NCI-H526 treated with DMSO at 0.1 percent for 48 hours (cell line): Measurements from ENCODE around the gene VAMP1.
A peak's percentile ranks its signal among the peaks of the same experiment; 100 is the strongest.
"Not testable (repeated sequence)": the region's sequence is repeated elsewhere in the genome, so short reads cannot be mapped to it uniquely, and the experiment has no call there.

Experiments
- DNase-seq: peaks from one replicate; lab custom pipeline; 2025; lab: John Stamatoyannopoulos, UW

The VAMP1 gene

GRCh38 chr12:6469609-6470374, 685 bp downstream of the VAMP1 start:
- no peak for DNase-seq

GRCh38 chr12:6469092-6469491, 1.4 kb downstream of the VAMP1 start:
- no peak for DNase-seq

GRCh38 chr12:6468283-6468575, 2.2 kb downstream of the VAMP1 start:
- DNase-seq: no peak

GRCh38 chr12:6467571-6468282, 2.8 kb downstream of the VAMP1 start:
- DNase-seq: not testable (repeated sequence)

- DNase-seq: not testable (repeated sequence)
These were observed 3.7 kb downstream of the VAMP1 start for GRCh38 chr12:6466751-6467150.

GRCh38 chr12:6466184-6466573, 4.3 kb downstream of the VAMP1 start:
- no peak for DNase-seq

GRCh38 chr12:6465467-6466183, 4.9 kb downstream of the VAMP1 start:
- peak; percentile 56 for DNase-seq

- no peak for DNase-seq
These were observed 5.9 kb downstream of the VAMP1 start for GRCh38 chr12:6464531-6464930.

- no peak for DNase-seq
These were observed 6.6 kb downstream of the VAMP1 start for GRCh38 chr12:6463858-6464257.

- DNase-seq: no peak
These were observed 7.3 kb downstream of the VAMP1 start for GRCh38 chr12:6463216-6463615.

GRCh38 chr12:6462234-6462995, 8.1 kb downstream of the VAMP1 start:
- DNase-seq: no peak

GRCh38 chr12:6461401-6462233, 8.9 kb downstream of the VAMP1 start:
- DNase-seq: no peak

- no peak for DNase-seq
These were observed 9.6 kb downstream of the VAMP1 start for GRCh38 chr12:6460751-6461371.

GRCh38 chr12:6459004-6459337, 11.5 kb downstream of the VAMP1 start:
- no peak for DNase-seq

- no peak for DNase-seq
These were observed 12.0 kb downstream of the VAMP1 start for GRCh38 chr12:6458281-6459003.

- DNase-seq: no peak
These were observed 13.1 kb downstream of the VAMP1 start for GRCh38 chr12:6457220-6457945.

GRCh38 chr12:6452944-6453630, 17.4 kb downstream of the VAMP1 start:
- DNase-seq: no peak

GRCh38 chr12:6452245-6452943, 18.1 kb downstream of the VAMP1 start:
- no peak for DNase-seq
